K562 (cell line): ENCODE measurements around the gene HLA-DMB. TPM values are rescaled to one million over a fixed set of nuclear protein-coding genes. Genes with fewer than 3 reads are reported as not detected.

Experiments used
- BCOR ChIP-seq: fragments of 450-650 bp; IDR thresholded peaks from 2 replicates; pipeline ENCODE4 v1.6.1; 2016
- BHLHE40 ChIP-seq: IDR thresholded peaks from 2 replicates; pipeline ENCODE4 v1.6.1; 2011; ENCODE audit warnings: low read length, improper control_type of control experiment
- CREB1 ChIP-seq, 2 experiments: sonication (generic) in 1 of 2; formaldehyde crosslinking in 1 of 2; IDR thresholded peaks; 2 replicates each; pipeline versions ENCODE4 v1.6.1 to v1.8.0; 2012 to 2022; ENCODE audit warnings: inconsistent platforms in 1 of 2, mild to moderate bottlenecking in 1 of 2, missing genetic modification reagents in 1 of 2, moderate library complexity in 1 of 2
- EGR1 ChIP-seq: fragments of 450-650 bp; conservative IDR thresholded peaks from 2 replicates; pipeline ENCODE4 v1.6.1; 2017; ENCODE audit warnings: mild to moderate bottlenecking
- GTF2E2 ChIP-seq: fragments of 200-800 bp; sonication (Bioruptor generic); IDR thresholded peaks from 2 replicates; pipeline ENCODE4 v1.6.1; 2016; ENCODE audit warnings: missing genetic modification characterization, missing compliant biosample characterization
- KDM5B ChIP-seq: fragments of 200-600 bp; sonication (generic); IDR thresholded peaks from 2 replicates; pipeline ENCODE4 v1.6.1; 2012; ENCODE audit warnings: low read depth, mild to moderate bottlenecking, moderate library complexity, low read length, control low read depth, inconsistent platforms; ENCODE audit not compliant: insufficient replicate concordance
- MYC ChIP-seq, 2 experiments: fragments of 250-450 bp in 1 of 2; sonication (Bioruptor Pico) in 1 of 2; IDR thresholded peaks; 2 replicates each; pipeline versions ENCODE4 v1.5.1 to v1.6.1; 2012 to 2021; ENCODE audit warnings: low read depth in 2 of 2, borderline replicate concordance in 1 of 2, improper control_type of control experiment in 1 of 2, low read length in 1 of 2, mild to moderate bottlenecking in 1 of 2, moderate library complexity in 1 of 2
- RBFOX2 ChIP-seq: fragments of 200-400 bp; formaldehyde crosslinking; IDR thresholded peaks from 2 replicates; pipeline ENCODE4 v1.6.1; 2017; ENCODE audit warnings: low read depth, mild to moderate bottlenecking, low read length, moderate library complexity
- TAF15 ChIP-seq: fragments of 200-400 bp; formaldehyde crosslinking; IDR thresholded peaks from 2 replicates; pipeline ENCODE4 v1.6.1; 2017; ENCODE audit warnings: mild to moderate bottlenecking, low read depth, low read length, moderate library complexity
- TEAD1 ChIP-seq, 2 experiments: fragments of 450-650 bp in 1 of 2; sonication (generic) in 1 of 2; formaldehyde crosslinking; IDR thresholded peaks; 2 replicates each; pipeline versions ENCODE4 v1.4.0 to v1.8.0; 2020 to 2022; ENCODE audit warnings: mild to moderate bottlenecking in 2 of 2, missing genetic modification reagents in 1 of 2
- ZNF224 ChIP-seq: sonication (generic); formaldehyde crosslinking; IDR thresholded peaks from 2 replicates; pipeline ENCODE4 v1.8.0; 2022; ENCODE audit warnings: mild to moderate bottlenecking, missing genetic modification reagents
- polyA plus RNA-seq, 8 experiments: library from polyadenylated mRNA; depleted of rRNA in 4 of 8; stranded (reverse) in 5 of 8; unstranded in 3 of 8; fragments of >200 nt; fragmentation: Nextera tagmentation in 2 of 8; fragmentation: Illumina TruSeq in 1 of 8; extraction: Ambion mirVana in 2 of 8; extraction: Trizol in 1 of 8; gene quantifications; 2 replicates each; pipeline versions ENCODE4 v1.2.1 to v1.2.3, GENCODE V29; 2011 to 2014; ENCODE audit warnings: inconsistent platforms in 1 of 8, missing spikeins in 1 of 8
- total RNA-seq, 7 experiments: library from RNA; depleted of rRNA in 6 of 7; stranded (reverse); fragments of >200 nt in 6 of 7; fragmentation: Illumina TruSeq in 2 of 7; extraction: Trizol in 2 of 7; gene quantifications; 2 replicates each; pipeline versions ENCODE4 v1.2.1 to v1.2.3, GENCODE V29; 2011 to 2021; ENCODE audit warnings: low replicate concordance in 1 of 7
- TF ChIP-seq, protein P1 (sequence below): sonication (generic); formaldehyde crosslinking; IDR thresholded peaks from 2 replicates; pipeline ENCODE4 v1.8.0; 2023; ENCODE audit warnings: missing genetic modification reagents, mild to moderate bottlenecking, borderline replicate concordance
- TF ChIP-seq, protein P2 (sequence below): sonication (generic); formaldehyde crosslinking; IDR thresholded peaks from 2 replicates; pipeline ENCODE4 v1.8.1; 2023; ENCODE audit warnings: mild to moderate bottlenecking, missing genetic modification reagents, moderate library complexity
- TF ChIP-seq, protein P3 (sequence below): fragments of 200-800 bp; sonication (Bioruptor generic); IDR thresholded peaks from 2 replicates; pipeline ENCODE4 v1.6.1; 2017; ENCODE audit warnings: missing genetic modification characterization, missing compliant biosample characterization
- TF ChIP-seq, protein P4 (sequence below): sonication (generic); formaldehyde crosslinking; IDR thresholded peaks from 2 replicates; pipeline ENCODE4 v1.8.1; 2023; ENCODE audit warnings: mild to moderate bottlenecking, missing genetic modification reagents

HLA-DMB gene
- total and polyA plus RNA-seq, 9 of the 15 experiments (the other 6 are each of a cell fraction or from before 2014, with no cell fraction given): 0.38 TPM; not detected in 8

DNA sequence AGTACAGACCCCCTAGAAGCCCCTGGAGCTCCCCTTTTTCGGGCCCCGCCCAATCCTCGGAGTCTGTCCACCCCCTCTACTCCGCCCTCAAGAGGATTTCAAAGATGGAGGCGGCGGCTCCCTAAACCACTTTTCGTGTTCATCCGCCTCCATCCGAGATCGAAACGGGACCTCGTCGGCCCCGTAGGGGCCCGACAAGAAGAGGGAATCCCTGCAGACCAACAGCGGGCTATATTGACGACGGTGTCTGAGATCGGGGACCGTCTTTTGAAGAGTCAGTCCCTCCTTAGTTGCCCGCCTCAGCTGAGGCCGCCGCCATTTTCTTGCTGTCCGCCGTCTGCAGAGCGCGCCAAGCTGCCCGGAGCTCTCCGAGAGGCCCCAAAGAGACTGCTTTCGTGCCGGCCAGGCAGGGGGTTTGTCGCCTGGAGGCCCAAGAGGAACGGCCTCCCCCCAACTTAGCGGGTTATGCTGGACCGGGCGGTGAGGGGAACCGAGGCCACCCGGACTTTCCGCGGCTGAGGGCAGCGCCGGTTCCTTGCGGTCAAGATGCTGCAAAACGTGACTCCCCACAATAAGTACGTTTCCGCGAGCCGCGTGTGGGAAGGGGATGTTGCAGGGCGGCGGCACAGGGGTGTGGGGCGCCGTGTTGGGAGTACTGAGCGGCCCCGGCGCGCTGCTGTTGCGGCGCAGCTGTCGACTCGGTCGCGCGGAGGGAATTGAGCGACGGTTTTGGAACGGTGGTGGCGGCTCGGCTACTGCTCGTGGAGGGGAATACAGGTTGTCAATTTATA lies 31.7 kb upstream of the HLA-DMB start (continued):
- TF ChIP-seq, protein P1, sequence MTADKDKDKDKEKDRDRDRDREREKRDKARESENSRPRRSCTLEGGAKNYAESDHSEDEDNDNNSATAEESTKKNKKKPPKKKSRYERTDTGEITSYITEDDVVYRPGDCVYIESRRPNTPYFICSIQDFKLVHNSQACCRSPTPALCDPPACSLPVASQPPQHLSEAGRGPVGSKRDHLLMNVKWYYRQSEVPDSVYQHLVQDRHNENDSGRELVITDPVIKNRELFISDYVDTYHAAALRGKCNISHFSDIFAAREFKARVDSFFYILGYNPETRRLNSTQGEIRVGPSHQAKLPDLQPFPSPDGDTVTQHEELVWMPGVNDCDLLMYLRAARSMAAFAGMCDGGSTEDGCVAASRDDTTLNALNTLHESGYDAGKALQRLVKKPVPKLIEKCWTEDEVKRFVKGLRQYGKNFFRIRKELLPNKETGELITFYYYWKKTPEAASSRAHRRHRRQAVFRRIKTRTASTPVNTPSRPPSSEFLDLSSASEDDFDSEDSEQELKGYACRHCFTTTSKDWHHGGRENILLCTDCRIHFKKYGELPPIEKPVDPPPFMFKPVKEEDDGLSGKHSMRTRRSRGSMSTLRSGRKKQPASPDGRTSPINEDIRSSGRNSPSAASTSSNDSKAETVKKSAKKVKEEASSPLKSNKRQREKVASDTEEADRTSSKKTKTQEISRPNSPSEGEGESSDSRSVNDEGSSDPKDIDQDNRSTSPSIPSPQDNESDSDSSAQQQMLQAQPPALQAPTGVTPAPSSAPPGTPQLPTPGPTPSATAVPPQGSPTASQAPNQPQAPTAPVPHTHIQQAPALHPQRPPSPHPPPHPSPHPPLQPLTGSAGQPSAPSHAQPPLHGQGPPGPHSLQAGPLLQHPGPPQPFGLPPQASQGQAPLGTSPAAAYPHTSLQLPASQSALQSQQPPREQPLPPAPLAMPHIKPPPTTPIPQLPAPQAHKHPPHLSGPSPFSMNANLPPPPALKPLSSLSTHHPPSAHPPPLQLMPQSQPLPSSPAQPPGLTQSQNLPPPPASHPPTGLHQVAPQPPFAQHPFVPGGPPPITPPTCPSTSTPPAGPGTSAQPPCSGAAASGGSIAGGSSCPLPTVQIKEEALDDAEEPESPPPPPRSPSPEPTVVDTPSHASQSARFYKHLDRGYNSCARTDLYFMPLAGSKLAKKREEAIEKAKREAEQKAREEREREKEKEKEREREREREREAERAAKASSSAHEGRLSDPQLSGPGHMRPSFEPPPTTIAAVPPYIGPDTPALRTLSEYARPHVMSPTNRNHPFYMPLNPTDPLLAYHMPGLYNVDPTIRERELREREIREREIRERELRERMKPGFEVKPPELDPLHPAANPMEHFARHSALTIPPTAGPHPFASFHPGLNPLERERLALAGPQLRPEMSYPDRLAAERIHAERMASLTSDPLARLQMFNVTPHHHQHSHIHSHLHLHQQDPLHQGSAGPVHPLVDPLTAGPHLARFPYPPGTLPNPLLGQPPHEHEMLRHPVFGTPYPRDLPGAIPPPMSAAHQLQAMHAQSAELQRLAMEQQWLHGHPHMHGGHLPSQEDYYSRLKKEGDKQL (CRISPR knock-in tag): 0 out of 2 replicates have a peak, but pooled peaks have one; percentile 86
- no peak for TF ChIP-seq ZNF224 (CRISPR knock-in tag)
- peak; percentile 60 for TF ChIP-seq CREB1 (IDR thresholded peaks at IDR 0.05)
- no peak for TF ChIP-seq CREB1 (CRISPR knock-in tag; IDR thresholded peaks at IDR 0.05)
- peak in 1 of 2 experiments; percentile 81; a peak in 1 of 4 replicates for TF ChIP-seq TEAD1 (CRISPR knock-in tag; IDR thresholded peaks at IDR 0.05)
- peak; percentile 94 for TF ChIP-seq KDM5B
- TF ChIP-seq, protein P2, sequence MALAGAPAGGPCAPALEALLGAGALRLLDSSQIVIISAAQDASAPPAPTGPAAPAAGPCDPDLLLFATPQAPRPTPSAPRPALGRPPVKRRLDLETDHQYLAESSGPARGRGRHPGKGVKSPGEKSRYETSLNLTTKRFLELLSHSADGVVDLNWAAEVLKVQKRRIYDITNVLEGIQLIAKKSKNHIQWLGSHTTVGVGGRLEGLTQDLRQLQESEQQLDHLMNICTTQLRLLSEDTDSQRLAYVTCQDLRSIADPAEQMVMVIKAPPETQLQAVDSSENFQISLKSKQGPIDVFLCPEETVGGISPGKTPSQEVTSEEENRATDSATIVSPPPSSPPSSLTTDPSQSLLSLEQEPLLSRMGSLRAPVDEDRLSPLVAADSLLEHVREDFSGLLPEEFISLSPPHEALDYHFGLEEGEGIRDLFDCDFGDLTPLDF (CRISPR knock-in tag): peak; percentile 23
- peak; percentile 52 for TF ChIP-seq EGR1
- TF ChIP-seq TAF15: 0 out of 2 replicates have a peak, but pooled peaks have one; percentile 20
- TF ChIP-seq BCOR: peak; percentile 62
- TF ChIP-seq RBFOX2: peak; percentile 92
- TF ChIP-seq, protein P3, sequence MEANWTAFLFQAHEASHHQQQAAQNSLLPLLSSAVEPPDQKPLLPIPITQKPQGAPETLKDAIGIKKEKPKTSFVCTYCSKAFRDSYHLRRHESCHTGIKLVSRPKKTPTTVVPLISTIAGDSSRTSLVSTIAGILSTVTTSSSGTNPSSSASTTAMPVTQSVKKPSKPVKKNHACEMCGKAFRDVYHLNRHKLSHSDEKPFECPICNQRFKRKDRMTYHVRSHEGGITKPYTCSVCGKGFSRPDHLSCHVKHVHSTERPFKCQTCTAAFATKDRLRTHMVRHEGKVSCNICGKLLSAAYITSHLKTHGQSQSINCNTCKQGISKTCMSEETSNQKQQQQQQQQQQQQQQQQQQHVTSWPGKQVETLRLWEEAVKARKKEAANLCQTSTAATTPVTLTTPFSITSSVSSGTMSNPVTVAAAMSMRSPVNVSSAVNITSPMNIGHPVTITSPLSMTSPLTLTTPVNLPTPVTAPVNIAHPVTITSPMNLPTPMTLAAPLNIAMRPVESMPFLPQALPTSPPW (CRISPR knock-in tag): no peak
- TF ChIP-seq BHLHE40: peak; percentile 31; the same call in 1 of the 2 replicates
- peak; percentile 39; the same call in 1 of the 2 replicates for TF ChIP-seq MYC (IDR thresholded peaks at IDR 0.05; ENCODE audit: low read depth, low read length)
- TF ChIP-seq MYC (CRISPR knock-in tag; IDR thresholded peaks at IDR 0.05; ENCODE audit: borderline replicate concordance, low read depth): no peak
- TF ChIP-seq, protein P4, sequence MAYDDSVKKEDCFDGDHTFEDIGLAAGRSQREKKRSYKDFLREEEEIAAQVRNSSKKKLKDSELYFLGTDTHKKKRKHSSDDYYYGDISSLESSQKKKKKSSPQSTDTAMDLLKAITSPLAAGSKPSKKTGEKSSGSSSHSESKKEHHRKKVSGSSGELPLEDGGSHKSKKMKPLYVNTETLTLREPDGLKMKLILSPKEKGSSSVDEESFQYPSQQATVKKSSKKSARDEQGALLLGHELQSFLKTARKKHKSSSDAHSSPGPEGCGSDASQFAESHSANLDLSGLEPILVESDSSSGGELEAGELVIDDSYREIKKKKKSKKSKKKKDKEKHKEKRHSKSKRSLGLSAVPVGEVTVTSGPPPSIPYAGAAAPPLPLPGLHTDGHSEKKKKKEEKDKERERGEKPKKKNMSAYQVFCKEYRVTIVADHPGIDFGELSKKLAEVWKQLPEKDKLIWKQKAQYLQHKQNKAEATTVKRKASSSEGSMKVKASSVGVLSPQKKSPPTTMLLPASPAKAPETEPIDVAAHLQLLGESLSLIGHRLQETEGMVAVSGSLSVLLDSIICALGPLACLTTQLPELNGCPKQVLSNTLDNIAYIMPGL (CRISPR knock-in tag): peak; percentile 80
- peak; percentile 95; the same call in 1 of the 2 replicates for TF ChIP-seq GTF2E2 (tag)
